IMR-90 (cell line): ENCODE results near the gene GAREM1. TPM values are rescaled to one million over a fixed set of nuclear protein-coding genes. Genes with fewer than 3 reads are reported as not detected.

Experiments
- ATAC-seq: fragments of 200-7000 bp; cut with Tn5 transposase; 2 replicates; pipeline ENCODE4 v1.9.1; 2020; ENCODE audit warnings: low read depth, mild to moderate bottlenecking, moderate library complexity
- BruUV-seq: library from RNA; stranded (reverse); fragments of 400-500 nt; replicated peaks from 2 replicates; lab custom pipeline; 2021; lab: Mats Ljungman, UMichigan
- CTCF ChIA-PET: fragments of 300-600 bp; formaldehyde crosslinking; extraction: SDS; loops from one replicate; lab custom pipeline; 2021; ENCODE audit warnings: antibody characterized with exemption; lab: Yijun Ruan, JAX
- POLR2A ChIA-PET: fragments of 300-600 bp; sonication (Branson Sonifier 250); formaldehyde crosslinking; loops from one replicate; lab custom pipeline; 2022; ENCODE audit warnings: antibody characterized with exemption; ENCODE audit not compliant: unreplicated experiment; lab: Charles Lee
- DNase-seq: peaks from one replicate; pipeline ENCODE4 v3.0.0; 2013
- H2AFZ ChIP-seq: replicated peaks from 2 replicates; pipeline ENCODE3; 2013; ENCODE audit warnings: low read length, mild to moderate bottlenecking; ENCODE audit not compliant: poor library complexity
- H2AK5ac ChIP-seq: 2 replicates; pipeline ENCODE4 v1.6.1; 2013; ENCODE audit warnings: low read depth, low read length, inconsistent platforms
- H2AK9ac ChIP-seq: replicated peaks from 2 replicates; pipeline ENCODE3; 2013; ENCODE audit warnings: mild to moderate bottlenecking, low read depth, low read length, moderate library complexity; ENCODE audit not compliant: poor library complexity
- H2BK120ac ChIP-seq: 2 replicates; pipeline ENCODE4 v1.6.1; 2013; ENCODE audit warnings: low read depth, low read length, inconsistent platforms
- H2BK15ac ChIP-seq: 3 replicates; pipeline ENCODE4 v1.6.1; 2013; ENCODE audit warnings: low read depth, low read length, inconsistent platforms
- H2BK20ac ChIP-seq: 2 replicates; pipeline ENCODE4 v1.6.1; 2013; ENCODE audit warnings: low read depth, mild to moderate bottlenecking, inconsistent platforms, low read length, moderate library complexity
- H2BK5ac ChIP-seq: 2 replicates; pipeline ENCODE4 v1.6.1; 2013; ENCODE audit warnings: mild to moderate bottlenecking, low read depth, low read length, inconsistent platforms; ENCODE audit not compliant: poor library complexity, severe bottlenecking
- H3K14ac ChIP-seq: replicated peaks from 2 replicates; pipeline ENCODE4 v1.6.1; 2013; ENCODE audit warnings: low read depth, low read length, inconsistent platforms
- H3K18ac ChIP-seq: 2 replicates; pipeline ENCODE4 v1.6.1; 2013; ENCODE audit warnings: low read depth, low read length, control low read depth
- H3K23ac ChIP-seq: 2 replicates; pipeline ENCODE4 v1.6.1; 2013; ENCODE audit warnings: low read depth, low read length, inconsistent platforms
- H3K27ac ChIP-seq: 2 replicates; pipeline ENCODE4 v1.5.1; 2013; ENCODE audit warnings: mild to moderate bottlenecking, control low read depth, low read length; ENCODE audit not compliant: insufficient read depth
- H3K27me3 ChIP-seq: 2 replicates; pipeline ENCODE4 v1.6.1; 2013; ENCODE audit warnings: low read length; ENCODE audit not compliant: control insufficient read depth, insufficient read depth
- H3K36me3 ChIP-seq: 2 replicates; pipeline ENCODE4 v1.6.1; 2013; ENCODE audit warnings: low read length, mixed read lengths; ENCODE audit not compliant: control insufficient read depth, insufficient read depth
- H3K4ac ChIP-seq: 2 replicates; pipeline ENCODE4 v1.6.1; 2013; ENCODE audit warnings: low read depth, low read length, inconsistent platforms
- H3K4me1 ChIP-seq: 2 replicates; pipeline ENCODE4 v1.6.1; 2013; ENCODE audit warnings: low read length, mixed read lengths; ENCODE audit not compliant: control insufficient read depth, insufficient read depth
- H3K4me2 ChIP-seq: 2 replicates; pipeline ENCODE4 v1.6.1; 2013; ENCODE audit warnings: low read depth, mild to moderate bottlenecking, control low read depth, low read length, moderate library complexity
- H3K4me3 ChIP-seq: 2 replicates; pipeline ENCODE4 v1.5.1; 2013; ENCODE audit warnings: low read depth, mild to moderate bottlenecking, control low read depth, low read length, moderate library complexity; ENCODE audit not compliant: insufficient read depth
- H3K56ac ChIP-seq: 2 replicates; pipeline ENCODE4 v1.6.1; 2013; ENCODE audit warnings: low read length, inconsistent platforms; ENCODE audit not compliant: insufficient read depth; ENCODE audit errors: extremely low read depth
- H3K79me1 ChIP-seq, 2 experiments: 2 replicates each; pipeline ENCODE4 v1.6.1; 2013; ENCODE audit warnings: low read length in 2 of 2, inconsistent platforms in 1 of 2, low read depth in 1 of 2
- H3K9ac ChIP-seq: 2 replicates; pipeline ENCODE4 v1.6.1; 2013; ENCODE audit warnings: low read depth, low read length, control low read depth
- H3K9me1 ChIP-seq: 2 replicates; pipeline ENCODE4 v1.6.1; 2013; ENCODE audit warnings: low read length, inconsistent platforms; ENCODE audit not compliant: insufficient read depth
- H3K9me3 ChIP-seq: 2 replicates; pipeline ENCODE4 v1.6.1; 2013; ENCODE audit warnings: low read length; ENCODE audit not compliant: control insufficient read depth, insufficient read depth
- H4K20me1 ChIP-seq: 2 replicates; pipeline ENCODE4 v1.6.1; 2013; ENCODE audit warnings: low read length, inconsistent platforms; ENCODE audit not compliant: insufficient read depth
- H4K5ac ChIP-seq: 2 replicates; pipeline ENCODE4 v1.6.1; 2013; ENCODE audit warnings: mild to moderate bottlenecking, low read depth, low read length, control low read depth
- H4K8ac ChIP-seq, 2 experiments: 2 replicates each; pipeline ENCODE4 v1.6.1; 2013; ENCODE audit warnings: low read depth in 2 of 2, low read length in 2 of 2, control low read depth in 1 of 2, inconsistent platforms in 1 of 2
- H4K91ac ChIP-seq: 2 replicates; pipeline ENCODE4 v1.6.1; 2013; ENCODE audit warnings: low read depth, low read length, inconsistent platforms; ENCODE audit not compliant: insufficient read depth
- BHLHE40 ChIP-seq: fragments of 150-350 bp; IDR thresholded peaks from 2 replicates; pipeline ENCODE4 v1.6.1; 2016; ENCODE audit warnings: mild to moderate bottlenecking, low read depth, low read length
- CEBPB ChIP-seq: IDR thresholded peaks from 2 replicates; pipeline ENCODE4 v1.6.1; 2012; ENCODE audit warnings: low read depth, low read length, improper control_type of control experiment
- CHD1 ChIP-seq: IDR thresholded peaks from 2 replicates; pipeline ENCODE4 v1.6.1; 2012; ENCODE audit warnings: low read depth, low read length, improper control_type of control experiment
- CTCF ChIP-seq: conservative IDR thresholded peaks from 2 replicates; pipeline ENCODE4 v1.5.1; 2012; ENCODE audit warnings: mild to moderate bottlenecking, low read depth, low read length, improper control_type of control experiment
- ELK1 ChIP-seq: fragments of 150-350 bp; IDR thresholded peaks from 2 replicates; pipeline ENCODE4 v1.6.1; 2016; ENCODE audit warnings: low read depth, mild to moderate bottlenecking, low read length, moderate library complexity, borderline replicate concordance
- FOS ChIP-seq: fragments of 150-350 bp; IDR thresholded peaks from 2 replicates; pipeline ENCODE4 v1.6.1; 2016; ENCODE audit warnings: low read depth, low read length
- MAFK ChIP-seq: IDR thresholded peaks from 2 replicates; pipeline ENCODE4 v1.6.1; 2012; ENCODE audit warnings: low read depth, low read length, improper control_type of control experiment
- MAZ ChIP-seq: IDR thresholded peaks from 2 replicates; pipeline ENCODE4 v1.6.1; 2012; ENCODE audit warnings: low read depth, mild to moderate bottlenecking, low read length, improper control_type of control experiment, moderate library complexity, borderline replicate concordance
- MXI1 ChIP-seq: IDR thresholded peaks from 2 replicates; pipeline ENCODE4 v1.6.1; 2012; ENCODE audit warnings: low read depth, mild to moderate bottlenecking, low read length, moderate library complexity, borderline replicate concordance
- NFE2L2 ChIP-seq: fragments of 150-350 bp; IDR thresholded peaks from 2 replicates; pipeline ENCODE4 v1.6.1; 2016; ENCODE audit warnings: low read depth, mild to moderate bottlenecking, low read length
- POLR2A ChIP-seq: IDR thresholded peaks from 2 replicates; pipeline ENCODE4 v1.6.1; 2012; ENCODE audit warnings: mild to moderate bottlenecking, low read depth, low read length
- RAD21 ChIP-seq: IDR thresholded peaks from 2 replicates; pipeline ENCODE4 v1.6.1; 2012; ENCODE audit warnings: low read length, improper control_type of control experiment
- RCOR1 ChIP-seq: IDR thresholded peaks from 2 replicates; pipeline ENCODE4 v1.6.1; 2012; ENCODE audit warnings: mild to moderate bottlenecking, low read length, improper control_type of control experiment; ENCODE audit not compliant: insufficient replicate concordance
- RFX5 ChIP-seq: IDR thresholded peaks from 2 replicates; pipeline ENCODE4 v1.8.0; 2012; ENCODE audit warnings: low read depth, mild to moderate bottlenecking, low read length, moderate library complexity
- SMC3 ChIP-seq: fragments of 150-350 bp; IDR thresholded peaks from 2 replicates; pipeline ENCODE4 v1.6.1; 2016; ENCODE audit warnings: low read depth, mild to moderate bottlenecking, antibody characterized with exemption, low read length, moderate library complexity
- USF2 ChIP-seq: fragments of 150-350 bp; IDR thresholded peaks from 2 replicates; pipeline ENCODE4 v1.6.1; 2017; ENCODE audit warnings: mild to moderate bottlenecking, antibody characterized with exemption, low read length, low read depth
- WGBS, 2 experiments: methylation state at CpG; one replicate each; pipeline versions ENCODE4 v1.1.5 to v1.1.7; 2013; ENCODE audit warnings: missing lambda C conversion rate in 2 of 2; ENCODE audit not compliant: insufficient read length in 1 of 2; ENCODE audit errors: extremely low coverage in 2 of 2; 5-methylcytosine and 5-hydroxymethylcytosine counted together
- dilution Hi-C: fragments of 300-500 bp; cut with HindIII; formaldehyde crosslinking; loops from one replicate; pipeline ENCODE4 v1.14.3; 2018; ENCODE audit warnings: low sequenced_read_pairs; ENCODE audit not compliant: unreplicated experiment
- in situ Hi-C: fragments of 300-500 bp; cut with MboI; formaldehyde crosslinking; loops from 3 replicates; pipeline ENCODE4 v1.14.3; 2019; ENCODE audit warnings: low sequenced_read_pairs, inconsistent platforms, mixed read lengths
- intact Hi-C: fragments of 100-400 bp; cut with micrococcal nuclease; formaldehyde crosslinking; loops from 2 replicates; pipeline ENCODE4 v1.10.0; 2022
- polyA plus RNA-seq, 3 experiments: library from polyadenylated mRNA; depleted of rRNA; stranded (reverse); fragments of >200 nt; gene quantifications; 2 replicates each; pipeline ENCODE4 v1.2.3, GENCODE V29; 2012; ENCODE audit warnings: low replicate concordance in 1 of 3
- total RNA-seq: library from RNA; depleted of rRNA; stranded (reverse); fragments of >200 nt; gene quantifications from 2 replicates; pipeline ENCODE4 v1.2.3, GENCODE V29; 2012

The GAREM1 gene
- total and polyA plus RNA-seq, 2 of the 4 experiments (the other 2 are of a cell fraction): 1.4 to 2.3 TPM

- Histone ChIP-seq H3K18ac (no peak overlapping the region), H3K4me3 (no peak overlapping the region), H3K4ac (no peak overlapping the region), H2BK5ac (no peak overlapping the region), H3K4me1 (no peaks in the 10 kb centered on the region), H3K27me3 (no peaks in the 10 kb centered on the region), H3K14ac (no peak overlapping the region), H4K5ac (no peak overlapping the region), H4K8ac (no peak overlapping the region), H3K9ac (no peak overlapping the region), H2AFZ (no peak overlapping the region), H3K79me1 (no peaks in the 10 kb centered on the region), H3K23ac (no peak overlapping the region), H3K56ac (no peak overlapping the region), H3K27ac (no peak overlapping the region), H2BK15ac (no peak overlapping the region), H3K9me1 (no peaks in the 10 kb centered on the region), H3K4me2 (no peak overlapping the region), H4K20me1 (no peaks in the 10 kb centered on the region), H3K9me3 (no peaks in the 10 kb centered on the region), H2AK5ac (no peak overlapping the region), H2BK20ac (no peak overlapping the region), H3K36me3 (no peaks in the 10 kb centered on the region), H2AK9ac (no peak overlapping the region), H4K91ac (no peak overlapping the region), H2BK120ac (no peak overlapping the region)
- no CpG with 5 or more reads among the region's 2 CpGs for WGBS, 2 experiments
- POLR2A ChIA-PET: no interaction called here
- dilution Hi-C loops: no loop called here
- no TSS peak for BruUV-seq
- no peak for ATAC-seq
- DNase-seq: no peak
- CTCF ChIA-PET: no interaction called here
- TF ChIP-seq USF2 (no peak), POLR2A (no peak), MAZ (no peak), CHD1 (no peak), CEBPB (no peak), RFX5 (no peak), MAFK (no peak), MXI1 (no peak), ELK1 (no peak), RAD21 (no peak), FOS (no peak), BHLHE40 (no peak), RCOR1 (no peak), SMC3 (no peak), CTCF (no peak), NFE2L2 (no peak)
- in situ Hi-C loops: no loop called here
- intact Hi-C loops: no loop called here
Measured at GRCh38 chr18:32216390-32216789, 254.3 kb downstream of the GAREM1 start.
